Suprapubic skin (tissue), 3 donors: ENCODE results near the gene STK32B.

Experiments used
- CTCF ChIP-seq, 2 donors: fragments of 200-600 bp in 1 of 2; fragments of 450-650 bp in 1 of 2; sonication (generic) in 1 of 2; IDR thresholded peaks; one replicate each; pipeline ENCODE4 v1.5.1; 2016 to 2019; ENCODE audit warnings: antibody characterized with exemption in 2 of 2, mild to moderate bottlenecking in 1 of 2, moderate library complexity in 1 of 2
- POLR2AphosphoS5 ChIP-seq, 3 donors: sonication (generic); formaldehyde crosslinking; IDR thresholded peaks; one replicate each; pipeline ENCODE4 v1.6.1; 2017; ENCODE audit warnings: antibody characterized with exemption in 3 of 3

GRCh38 chr4:5126231-5126630, 75.0 kb downstream of the STK32B start:
- TF ChIP-seq CTCF (IDR thresholded peaks at IDR 0.05) (no peak), POLR2AphosphoS5 (IDR thresholded peaks at IDR 0.05) (no peak)
